Lower leg skin (tissue), 3 donors: Measurements from ENCODE around the gene IL4.

Experiments
- CTCF ChIP-seq, 3 donors: fragments of 450-650 bp; IDR thresholded peaks; one replicate each; pipeline ENCODE4 v1.5.1; 2016; ENCODE audit warnings: antibody characterized with exemption in 3 of 3, mild to moderate bottlenecking in 3 of 3, moderate library complexity in 2 of 3
- POLR2A ChIP-seq, 2 donors: fragments of 450-650 bp; IDR thresholded peaks; one replicate each; pipeline ENCODE4 v1.6.1; 2016 to 2017; ENCODE audit warnings: antibody characterized with exemption in 2 of 2, mild to moderate bottlenecking in 1 of 2, moderate library complexity in 1 of 2

DNA sequence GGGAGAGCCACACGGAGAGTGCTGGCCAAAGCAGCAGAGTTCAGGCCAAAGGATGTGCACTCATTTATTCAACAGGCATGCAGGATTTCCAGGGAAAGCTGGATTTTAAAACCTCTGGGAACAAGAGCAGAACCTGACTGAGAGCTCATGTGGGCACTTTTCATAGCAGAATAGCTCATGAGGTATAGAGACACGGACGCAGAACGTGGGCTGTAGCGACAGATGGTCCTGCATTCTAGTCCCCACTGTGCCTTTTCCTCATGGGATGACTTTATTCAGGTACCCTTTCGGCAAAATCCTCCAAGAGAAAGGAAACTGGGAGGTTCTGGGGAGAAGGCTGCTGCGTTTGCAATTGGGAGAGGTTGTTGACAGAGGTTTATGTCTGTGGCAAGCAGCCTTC, 5.4 kb downstream of the IL4 start:
- TF ChIP-seq CTCF (IDR thresholded peaks at IDR 0.05) (no peak), POLR2A (IDR thresholded peaks at IDR 0.05) (no peak)
